Uterus (tissue), 4 donors: ENCODE measurements around the gene TFF2. TPM values are rescaled to one million over a fixed set of nuclear protein-coding genes. Genes with fewer than 3 reads are reported as not detected.

Source experiments
- DNase-seq, 2 donors: peaks; one replicate each; pipeline ENCODE4 v3.0.0-alpha.2; 2019 to 2020
- H3K27ac ChIP-seq, 2 donors: fragments of 200-600 bp; sonication (generic); 1 replicate in 1 of 2; 2 replicates in 1 of 2; pipeline ENCODE4 v1.5.1; 2016 to 2018
- H3K27me3 ChIP-seq, 2 donors: fragments of 200-600 bp; sonication (generic); one replicate each; pipeline ENCODE4 v1.5.1; 2018 to 2019; ENCODE audit warnings: control low read depth in 1 of 2
- H3K36me3 ChIP-seq, 2 donors: fragments of 200-600 bp; sonication (generic); one replicate each; pipeline ENCODE4 v1.5.1; 2019; ENCODE audit warnings: control low read depth in 1 of 2
- H3K4me1 ChIP-seq, 2 donors: fragments of 200-600 bp; sonication (generic); one replicate each; pipeline ENCODE4 v1.5.1; 2018 to 2019; ENCODE audit warnings: control low read depth in 1 of 2
- H3K4me3 ChIP-seq, 2 donors: fragments of 200-600 bp; sonication (generic); 1 replicate in 1 of 2; 2 replicates in 1 of 2; pipeline ENCODE4 v1.5.1; 2018 to 2019; ENCODE audit warnings: mild to moderate bottlenecking in 1 of 2
- H3K9me3 ChIP-seq, 2 donors: fragments of 200-600 bp; sonication (generic); one replicate each; pipeline ENCODE4 v1.5.1; 2019; ENCODE audit warnings: control low read depth in 1 of 2
- CTCF ChIP-seq, 4 experiments: fragments of 200-600 bp in 2 of 4; fragments of 450-650 bp in 2 of 4; sonication (generic) in 2 of 4; IDR thresholded peaks; one replicate each; pipeline ENCODE4 v1.5.1; 2016 to 2019; ENCODE audit warnings: antibody characterized with exemption in 4 of 4, mild to moderate bottlenecking in 2 of 4, moderate library complexity in 1 of 4
- POLR2A ChIP-seq, 2 donors: fragments of 450-650 bp; IDR thresholded peaks; one replicate each; pipeline ENCODE4 v1.6.1; 2016; ENCODE audit warnings: antibody characterized with exemption in 2 of 2, mild to moderate bottlenecking in 1 of 2, moderate library complexity in 1 of 2
- intact Hi-C: fragments of 100-400 bp; cut with DNase I; formaldehyde crosslinking; loops from one replicate; pipeline ENCODE4 v1.15.1; 2023; ENCODE audit warnings: low total_unique reads
- total RNA-seq, 4 donors: library from RNA; depleted of rRNA in 3 of 4; stranded (reverse); fragments of >200 nt in 3 of 4; gene quantifications; one replicate each; pipeline versions ENCODE4 v1.1.0 to v1.2.4, GENCODE V29; 2014 to 2023
- donor health status: DM: yes; HTN: yes; CAD: no.

TFF2 gene
- total RNA-seq, 4 donors from 2014 or later, result not detected

- H3K9me3 ChIP-seq, result no peaks in the 10 kb centered on the region
- no peaks in the 10 kb centered on the region for H3K4me1 ChIP-seq
- H3K36me3 ChIP-seq, result no peaks in the 10 kb centered on the region
- H3K4me3 ChIP-seq, result no peak overlapping the region
- H3K27ac ChIP-seq, result peak overlapping the region; percentile 49 to 59
- intact Hi-C loops, result no loop called here
- TF ChIP-seq POLR2A (IDR thresholded peaks at IDR 0.05) (no peak), CTCF (IDR thresholded peaks at IDR 0.05) (no peak)
- DNase-seq, result peak in 1 of 2 donors; percentile 33
- no peaks in the 10 kb centered on the region for H3K27me3 ChIP-seq
These were observed 49.3 kb downstream of the TFF2 start for GRCh38 chr21:42301371-42302075.

GRCh38 chr21:42300956-42301355, 49.8 kb downstream of the TFF2 start:
- peak overlapping the region in 1 of 2 donors; percentile 39 for H3K27ac ChIP-seq
- no peak for DNase-seq

GRCh38 chr21:42300045-42300583, 50.7 kb downstream of the TFF2 start:
- TF ChIP-seq CTCF (IDR thresholded peaks at IDR 0.05), result no peak
- no peak for TF ChIP-seq POLR2A (IDR thresholded peaks at IDR 0.05)
- Histone ChIP-seq H3K4me1 (no peaks in the 10 kb centered on the region), H3K27ac (no peak overlapping the region), H3K9me3 (no peaks in the 10 kb centered on the region), H3K4me3 (no peak overlapping the region), H3K27me3 (no peaks in the 10 kb centered on the region), H3K36me3 (no peaks in the 10 kb centered on the region)
- no peak for DNase-seq
- intact Hi-C loops, result no loop called here

More at GRCh38 chr21:42300956-42301355, 49.8 kb downstream of the TFF2 start:
- Histone ChIP-seq H3K36me3 (no peaks in the 10 kb centered on the region), H3K4me1 (no peaks in the 10 kb centered on the region), H3K4me3 (no peak overlapping the region), H3K27me3 (no peaks in the 10 kb centered on the region), H3K9me3 (no peaks in the 10 kb centered on the region)
- no peak for TF ChIP-seq CTCF (IDR thresholded peaks at IDR 0.05)
- TF ChIP-seq POLR2A (IDR thresholded peaks at IDR 0.05), result no peak
- intact Hi-C loops, result no loop called here

GRCh38 chr21:42299324-42300044, 51.3 kb downstream of the TFF2 start:
- intact Hi-C loops, result no loop called here

More at GRCh38 chr21:42299324-42300044, 51.3 kb downstream of the TFF2 start:
- Histone ChIP-seq H3K9me3 (no peaks in the 10 kb centered on the region), H3K4me3 (no peak overlapping the region), H3K27ac (no peak overlapping the region), H3K4me1 (no peaks in the 10 kb centered on the region), H3K27me3 (no peaks in the 10 kb centered on the region), H3K36me3 (no peaks in the 10 kb centered on the region)
- TF ChIP-seq POLR2A (IDR thresholded peaks at IDR 0.05) (no peak), CTCF (IDR thresholded peaks at IDR 0.05) (no peak)
- no peak for DNase-seq
